Activated CD8-positive, alpha-beta memory T cell treated with anti-CD3 and anti-CD28 coated beads, Interleukin-2, amount 50 U/mL, for 4 hours (primary cell): Measurements from ENCODE around the gene RNU5D-1.

Source experiments
- DNase-seq: peaks from one replicate; pipeline ENCODE4 v3.0.0-alpha.2; 2020

The RNU5D-1 gene

DNA sequence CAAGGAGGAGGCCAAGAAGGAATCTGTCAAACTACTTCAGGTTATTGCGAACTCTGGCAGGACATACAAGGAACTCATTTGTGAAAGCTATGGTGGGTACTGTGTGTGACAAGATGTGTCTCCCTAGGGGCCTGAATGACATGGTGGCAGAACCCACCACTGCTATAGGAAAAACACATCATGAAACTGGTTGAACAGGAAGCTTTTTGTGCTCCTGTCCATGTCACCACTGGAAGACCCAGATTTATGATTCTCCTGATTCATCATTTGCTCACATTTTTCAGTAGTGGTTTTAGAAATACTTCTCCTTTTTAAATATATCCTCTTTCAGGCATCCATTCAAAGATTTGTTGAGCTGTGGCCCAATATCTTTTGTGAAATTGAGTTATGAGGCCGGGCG lies 32.8 kb downstream of the RNU5D-1 start:
- DNase-seq = no peak

DNA sequence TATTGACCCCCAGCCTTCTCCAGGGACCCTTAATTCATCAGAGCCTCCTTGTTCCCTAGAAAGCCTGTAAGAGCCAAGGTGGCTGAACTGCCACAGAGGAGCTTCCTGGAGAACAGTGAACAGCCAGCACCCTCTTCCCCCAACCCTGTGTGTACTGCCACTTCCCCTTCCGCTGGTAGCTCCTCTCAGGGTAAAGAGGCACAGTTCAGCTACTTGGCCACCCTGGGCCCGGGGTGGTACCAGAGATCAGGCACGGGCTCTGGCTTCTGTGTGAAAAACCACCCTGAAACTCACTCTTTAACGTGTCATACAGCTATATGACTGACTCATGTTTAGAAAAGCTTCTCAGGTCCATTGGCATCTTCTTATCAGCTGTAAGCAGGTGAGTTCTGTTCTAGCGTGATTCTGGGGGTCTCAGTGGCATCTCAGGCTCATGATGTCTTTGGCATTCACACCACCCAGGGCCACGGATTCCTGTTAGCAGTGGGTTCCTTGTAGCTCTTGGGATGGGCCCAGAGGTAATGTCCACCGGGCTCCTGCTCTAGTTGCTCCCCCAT lies 34.1 kb downstream of the RNU5D-1 start:
- peak; percentile 37 for DNase-seq

DNA sequence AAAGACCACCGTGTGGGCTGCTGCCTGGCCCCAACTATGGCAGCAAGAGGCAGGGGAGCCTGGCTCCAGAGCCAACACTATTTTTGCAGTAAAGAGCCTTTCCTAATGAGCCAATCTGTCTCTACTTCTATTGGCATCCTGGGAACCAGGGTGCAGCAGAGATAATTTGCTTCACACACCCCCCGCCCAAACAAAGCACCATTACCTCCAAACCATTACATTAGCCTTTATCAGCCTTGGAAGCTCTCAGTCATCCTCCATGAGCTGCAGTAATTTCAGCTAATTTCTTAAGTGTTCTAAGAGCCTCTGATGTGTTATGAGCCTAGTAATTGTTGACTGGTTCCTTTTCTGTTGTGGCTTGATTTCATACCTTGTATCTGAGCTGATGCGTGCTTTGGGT lies 34.9 kb downstream of the RNU5D-1 start:
- DNase-seq = no peak

- DNase-seq = no peak
Measured at GRCh38 chr1:44695671-44696070, 35.3 kb downstream of the RNU5D-1 start.

GRCh38 chr1:44694863-44695478 lies 36.0 kb downstream of the RNU5D-1 start:
- no peak for DNase-seq

DNA sequence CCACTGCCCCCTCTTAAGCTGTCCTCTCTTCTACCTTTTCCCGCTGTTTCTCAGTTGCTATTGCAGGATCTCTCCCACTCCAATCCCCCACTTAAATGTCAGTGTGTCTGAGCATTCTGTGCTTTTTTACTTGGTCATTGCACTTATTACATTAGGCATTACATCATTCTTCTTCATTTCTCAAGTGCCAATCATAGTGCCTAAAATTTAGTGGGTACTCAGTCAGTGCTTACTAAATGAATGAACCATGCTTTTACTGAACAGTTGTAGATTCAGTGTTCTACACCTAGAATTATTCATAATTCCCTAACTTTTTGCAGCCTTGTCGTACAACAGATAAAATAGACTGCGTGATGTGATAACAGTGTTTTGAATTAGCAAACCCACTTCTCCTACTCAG lies 37.1 kb downstream of the RNU5D-1 start:
- DNase-seq = no peak

- no peak for DNase-seq
Measured at GRCh38 chr1:44693159-44693558, 37.8 kb downstream of the RNU5D-1 start.

- DNase-seq = no peak
Measured at GRCh38 chr1:44689447-44689765, 41.6 kb downstream of the RNU5D-1 start.

- no peak for DNase-seq
Measured at GRCh38 chr1:44688760-44689446, 42.1 kb downstream of the RNU5D-1 start.

- DNase-seq = no peak
Measured at GRCh38 chr1:44685881-44686280, 45.1 kb downstream of the RNU5D-1 start.

DNA sequence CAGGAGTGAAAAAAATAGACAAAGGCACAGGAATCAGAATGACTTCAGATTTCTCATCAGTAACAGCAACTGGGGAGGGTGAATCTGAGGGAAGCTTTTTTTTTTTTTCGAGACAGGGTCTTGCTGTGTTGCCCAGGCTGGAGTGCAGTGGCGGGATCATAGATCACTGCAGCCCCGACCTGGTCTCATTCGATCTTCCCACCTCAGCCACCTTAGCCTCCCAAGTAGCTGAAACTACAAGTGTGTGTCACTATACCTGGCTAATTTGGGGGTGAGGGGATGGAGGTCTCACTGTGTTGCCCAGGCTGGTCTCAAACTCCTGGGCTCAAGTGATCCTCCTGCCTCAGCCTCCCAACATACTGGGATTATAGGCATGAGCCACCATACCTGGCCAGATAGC lies 45.8 kb downstream of the RNU5D-1 start:
- DNase-seq = no peak

GRCh38 chr1:44684525-44684924 lies 46.4 kb downstream of the RNU5D-1 start:
- DNase-seq = no peak

DNA sequence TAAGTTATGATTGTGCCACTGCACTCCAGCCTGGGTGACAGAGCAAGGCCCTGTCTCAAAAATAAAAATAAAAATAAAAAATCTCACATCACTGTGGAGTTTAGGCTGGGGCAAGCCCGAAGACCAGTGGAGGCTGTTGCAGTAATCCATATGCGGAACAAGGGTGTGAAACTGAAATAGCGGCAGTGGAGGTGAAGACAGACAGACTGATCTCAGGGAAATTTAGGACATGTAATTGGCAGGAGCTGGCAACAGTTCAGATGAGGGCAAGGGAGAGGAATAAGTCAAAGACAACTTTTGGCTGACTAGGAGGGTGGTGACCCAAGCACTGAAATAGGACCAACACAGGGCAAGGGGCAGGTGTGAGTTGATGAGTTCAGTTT lies 48.1 kb downstream of the RNU5D-1 start:
- DNase-seq = no peak

GRCh38 chr1:44681905-44682882 lies 48.8 kb downstream of the RNU5D-1 start:
- no peak for DNase-seq
